Liver (tissue), 3 donors: ENCODE results near the gene MAT2A.
A peak's percentile ranks its signal among the peaks of the same experiment; 100 is the strongest.

ENCODE experiments used
- GABPA ChIP-seq, 2 donors: IDR thresholded peaks in 1 of 2; conservative IDR thresholded peaks in 1 of 2; 2 replicates each; pipeline ENCODE4 v1.6.1; 2016; ENCODE audit warnings: antibody characterized with exemption in 2 of 2, mild to moderate bottlenecking in 1 of 2, moderate library complexity in 1 of 2
- HNF4A ChIP-seq, 2 donors: conservative IDR thresholded peaks; 2 replicates each; pipeline ENCODE4 v1.6.1; 2016; ENCODE audit warnings: antibody characterized with exemption in 2 of 2, mild to moderate bottlenecking in 2 of 2
- JUND ChIP-seq, 2 donors: IDR thresholded peaks; 2 replicates each; pipeline ENCODE4 v1.6.1; 2016; ENCODE audit warnings: antibody characterized with exemption in 2 of 2
- SP1 ChIP-seq: IDR thresholded peaks from 2 replicates; pipeline ENCODE4 v1.6.1; 2018; ENCODE audit warnings: antibody characterized with exemption, mild to moderate bottlenecking
- TAF1 ChIP-seq: conservative IDR thresholded peaks from 2 replicates; pipeline ENCODE4 v1.6.1; 2016; ENCODE audit warnings: antibody characterized with exemption, mild to moderate bottlenecking
- YY1 ChIP-seq: IDR thresholded peaks from 2 replicates; pipeline ENCODE4 v1.6.1; 2016; ENCODE audit warnings: antibody characterized with exemption, mild to moderate bottlenecking
- TF ChIP-seq, protein P1 (sequence below): fragments of 150-350 bp; IDR thresholded peaks from 2 replicates; pipeline ENCODE4 v1.5.1; 2017; ENCODE audit warnings: improper control_type of control experiment, low read depth, low read length; ENCODE audit not compliant: missing input control
- TF ChIP-seq, protein P2 (sequence below): IDR thresholded peaks from 2 replicates; pipeline ENCODE4 v1.6.1; 2016; ENCODE audit warnings: antibody characterized with exemption
- donor health status: healthy.
- donor health status: healthy.

DNA sequence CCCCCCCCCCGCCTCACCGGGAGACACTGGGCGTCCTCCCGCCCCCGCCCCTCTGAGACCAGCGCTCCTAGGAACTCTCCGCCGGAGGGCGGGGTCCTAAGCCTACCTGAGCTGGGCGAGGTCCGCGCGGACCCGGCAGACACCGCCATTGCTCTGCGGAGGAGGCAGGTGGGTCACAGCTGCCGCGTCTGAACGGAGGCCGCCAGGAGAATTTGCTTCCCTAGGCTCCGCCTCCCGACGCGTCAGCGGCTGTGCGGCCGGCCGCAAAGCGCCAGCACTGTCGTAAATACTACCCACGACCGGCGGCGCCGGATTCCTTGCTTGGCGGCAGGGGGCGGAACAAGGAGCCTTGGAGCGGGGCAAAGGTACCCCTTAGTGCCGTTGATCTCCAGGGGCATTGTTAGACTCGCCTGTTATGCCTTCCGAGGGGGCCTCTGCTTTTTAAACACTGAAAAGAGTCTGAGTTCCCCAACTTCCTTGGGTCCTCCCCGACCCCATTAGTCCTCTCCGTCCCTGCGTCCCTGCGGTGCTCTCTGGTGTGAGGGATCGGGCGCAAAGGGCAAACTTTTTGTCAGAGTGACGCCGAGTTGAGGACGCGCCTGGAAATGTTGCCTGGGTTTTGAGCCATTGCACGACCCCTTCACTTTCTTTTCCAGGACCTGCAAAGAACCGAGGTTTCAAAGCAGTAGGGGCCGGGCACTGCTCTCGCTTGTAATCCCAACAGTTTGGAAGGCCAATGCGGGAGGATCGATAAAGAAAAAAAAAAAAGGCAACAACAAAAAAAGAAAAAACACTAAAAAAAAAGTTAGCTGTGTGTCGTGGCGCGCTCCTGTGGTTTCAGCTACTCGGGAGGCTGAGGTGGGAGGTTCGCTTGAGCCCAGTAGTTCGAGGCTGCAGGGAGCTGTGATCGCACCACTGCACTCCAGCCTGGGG, 22.6 kb downstream of the MAT2A start, which contains the start of gene GGCX:
- TF ChIP-seq HNF4A (conservative IDR thresholded peaks at IDR 0.05) (peak; percentile 69 to 75), JUND (IDR thresholded peaks at IDR 0.05) (peak; percentile 42 to 66), SP1 (peak; percentile 79), TAF1 (peak; percentile 89), YY1 (peak; percentile 95), GABPA (IDR thresholded peaks at IDR 0.05 in 1 of 2, conservative IDR thresholded peaks at IDR 0.05 in 1 of 2) (peak in 1 of 2 donors; percentile 76)
- TF ChIP-seq, protein P1, sequence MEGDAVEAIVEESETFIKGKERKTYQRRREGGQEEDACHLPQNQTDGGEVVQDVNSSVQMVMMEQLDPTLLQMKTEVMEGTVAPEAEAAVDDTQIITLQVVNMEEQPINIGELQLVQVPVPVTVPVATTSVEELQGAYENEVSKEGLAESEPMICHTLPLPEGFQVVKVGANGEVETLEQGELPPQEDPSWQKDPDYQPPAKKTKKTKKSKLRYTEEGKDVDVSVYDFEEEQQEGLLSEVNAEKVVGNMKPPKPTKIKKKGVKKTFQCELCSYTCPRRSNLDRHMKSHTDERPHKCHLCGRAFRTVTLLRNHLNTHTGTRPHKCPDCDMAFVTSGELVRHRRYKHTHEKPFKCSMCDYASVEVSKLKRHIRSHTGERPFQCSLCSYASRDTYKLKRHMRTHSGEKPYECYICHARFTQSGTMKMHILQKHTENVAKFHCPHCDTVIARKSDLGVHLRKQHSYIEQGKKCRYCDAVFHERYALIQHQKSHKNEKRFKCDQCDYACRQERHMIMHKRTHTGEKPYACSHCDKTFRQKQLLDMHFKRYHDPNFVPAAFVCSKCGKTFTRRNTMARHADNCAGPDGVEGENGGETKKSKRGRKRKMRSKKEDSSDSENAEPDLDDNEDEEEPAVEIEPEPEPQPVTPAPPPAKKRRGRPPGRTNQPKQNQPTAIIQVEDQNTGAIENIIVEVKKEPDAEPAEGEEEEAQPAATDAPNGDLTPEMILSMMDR: no peak
- TF ChIP-seq, protein P2, sequence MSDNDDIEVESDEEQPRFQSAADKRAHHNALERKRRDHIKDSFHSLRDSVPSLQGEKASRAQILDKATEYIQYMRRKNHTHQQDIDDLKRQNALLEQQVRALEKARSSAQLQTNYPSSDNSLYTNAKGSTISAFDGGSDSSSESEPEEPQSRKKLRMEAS: peak; percentile 66
